Gastroesophageal sphincter (tissue), 4 donors: ENCODE data around the gene TEPSIN. TPM values are rescaled to one million over a fixed set of nuclear protein-coding genes. Genes with fewer than 3 reads are reported as not detected.

Experiments used
- ATAC-seq: fragments of 150-250 bp; one replicate; pipeline ENCODE4 v1.9.1; 2016; ENCODE audit warnings: mild to moderate bottlenecking, moderate library complexity
- H3K27ac ChIP-seq, 4 donors: fragments of 200-600 bp; sonication (generic) in 3 of 4; 1 replicate in 3 of 4; 2 replicates in 1 of 4; pipeline ENCODE4 v1.5.1; 2016 to 2019
- H3K27me3 ChIP-seq: fragments of 200-600 bp; sonication (generic); one replicate; pipeline ENCODE4 v1.5.1; 2019
- H3K36me3 ChIP-seq, 2 donors: fragments of 200-600 bp; sonication (generic); one replicate each; pipeline ENCODE4 v1.5.1; 2019; ENCODE audit warnings: control low read depth in 1 of 2
- H3K4me1 ChIP-seq, 3 donors: fragments of 200-600 bp; sonication (generic); 1 replicate in 2 of 3; 2 replicates in 1 of 3; pipeline ENCODE4 v1.5.1; 2016 to 2019; ENCODE audit warnings: control low read depth in 2 of 3
- H3K4me3 ChIP-seq, 2 donors: fragments of 200-600 bp; sonication (generic); one replicate each; pipeline ENCODE4 v1.5.1; 2019; ENCODE audit warnings: mild to moderate bottlenecking in 1 of 2, moderate library complexity in 1 of 2
- H3K9me3 ChIP-seq, 3 donors: fragments of 200-600 bp; sonication (generic); one replicate each; pipeline ENCODE4 v1.5.1; 2017 to 2019; ENCODE audit warnings: control low read depth in 2 of 3
- EP300 ChIP-seq: sonication (generic); formaldehyde crosslinking; IDR thresholded peaks from one replicate; pipeline ENCODE4 v1.6.1; 2017; ENCODE audit warnings: antibody characterized with exemption, mild to moderate bottlenecking
- POLR2A ChIP-seq, 2 donors: fragments of 450-650 bp; IDR thresholded peaks; one replicate each; pipeline ENCODE4 v1.6.1; 2017; ENCODE audit warnings: antibody characterized with exemption in 2 of 2, mild to moderate bottlenecking in 2 of 2, moderate library complexity in 1 of 2
- POLR2AphosphoS5 ChIP-seq: sonication (generic); formaldehyde crosslinking; IDR thresholded peaks from one replicate; pipeline ENCODE4 v1.6.1; 2017; ENCODE audit warnings: antibody characterized with exemption
- WGBS, 2 donors: methylation state at CpG; one replicate each; pipeline ENCODE4 v1.1.5; 2018; ENCODE audit warnings: low coverage in 1 of 2; 5-methylcytosine and 5-hydroxymethylcytosine counted together
- total RNA-seq, 4 donors: library from RNA; depleted of rRNA; stranded (reverse); fragments of >200 nt; gene quantifications; one replicate each; pipeline ENCODE4 v1.1.0, GENCODE V29; 2016
- TF ChIP-seq, protein P1 (sequence below), 4 experiments: fragments of 200-600 bp in 2 of 4; fragments of 450-650 bp in 2 of 4; sonication (generic) in 1 of 4; IDR thresholded peaks; one replicate each; pipeline ENCODE4 v1.5.1; 2017 to 2019; ENCODE audit warnings: antibody characterized with exemption in 4 of 4, mild to moderate bottlenecking in 2 of 4, moderate library complexity in 2 of 4

The TEPSIN gene
- total RNA-seq, 4 donors from 2014 or later: 8.0 to 43.0 (median 23.5) TPM

DNA sequence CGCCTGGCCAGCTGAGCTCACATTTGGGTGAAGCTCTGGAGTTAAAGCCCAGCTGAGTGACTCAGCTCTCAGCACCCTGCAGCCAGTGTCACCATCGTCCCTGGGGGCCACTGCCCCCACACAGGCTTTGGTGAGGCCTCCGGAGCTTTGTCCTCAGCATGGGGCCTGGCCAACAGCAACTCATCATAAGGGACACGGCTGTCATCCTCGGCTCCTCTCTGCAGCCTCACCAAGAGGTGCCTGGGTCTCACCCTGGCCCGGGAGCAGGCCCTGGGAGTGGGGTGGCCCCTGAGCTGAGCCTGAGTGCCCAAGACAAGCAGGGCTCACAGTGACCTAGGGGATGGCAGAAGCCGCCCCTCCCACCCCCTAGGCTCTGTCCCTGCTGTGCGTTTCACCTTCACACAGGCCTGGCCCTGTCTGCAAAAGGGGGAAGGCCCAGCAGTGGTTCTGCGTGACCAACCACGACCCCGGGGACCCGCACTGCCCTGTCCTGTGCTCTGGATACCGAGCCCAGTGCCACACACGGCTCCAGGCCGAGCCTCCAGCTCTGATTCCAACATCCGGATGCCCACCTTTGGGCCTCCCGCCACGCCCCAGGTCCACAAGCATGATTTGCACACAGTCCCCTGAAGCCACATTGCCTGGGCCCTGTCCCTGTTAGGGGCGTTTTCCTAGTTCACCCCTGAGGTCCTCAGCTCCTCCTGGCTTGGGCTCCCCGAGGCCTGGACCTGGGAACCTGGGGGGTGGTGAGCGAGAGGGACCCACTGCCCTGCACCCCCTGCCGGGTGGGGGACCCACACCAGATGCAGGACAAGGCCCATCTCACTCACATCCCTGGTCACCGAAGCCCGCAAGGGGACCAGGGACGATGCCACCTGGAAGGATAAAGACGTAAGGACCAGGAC is 51.0 kb downstream of the TEPSIN start:
- Histone ChIP-seq H3K9me3 (no peaks in the 10 kb centered on the region), H3K27ac (no peak overlapping the region), H3K4me3 (no peak overlapping the region), H3K27me3 (peaks cover 18% of the 10 kb centered on the region), H3K4me1 (no peaks in the 10 kb centered on the region), H3K36me3 (peaks cover 0 to 36% of the 10 kb centered on the region in 2 donors)
- no peak for ATAC-seq
- WGBS, 2 donors: 87% methylated on average over 5 of the region's 26 CpGs; no CpG with 5 or more reads in 1 of the 2 donors
- TF ChIP-seq EP300 (no peak), POLR2A (IDR thresholded peaks at IDR 0.05) (no peak), POLR2AphosphoS5 (no peak)
- TF ChIP-seq, protein P1, sequence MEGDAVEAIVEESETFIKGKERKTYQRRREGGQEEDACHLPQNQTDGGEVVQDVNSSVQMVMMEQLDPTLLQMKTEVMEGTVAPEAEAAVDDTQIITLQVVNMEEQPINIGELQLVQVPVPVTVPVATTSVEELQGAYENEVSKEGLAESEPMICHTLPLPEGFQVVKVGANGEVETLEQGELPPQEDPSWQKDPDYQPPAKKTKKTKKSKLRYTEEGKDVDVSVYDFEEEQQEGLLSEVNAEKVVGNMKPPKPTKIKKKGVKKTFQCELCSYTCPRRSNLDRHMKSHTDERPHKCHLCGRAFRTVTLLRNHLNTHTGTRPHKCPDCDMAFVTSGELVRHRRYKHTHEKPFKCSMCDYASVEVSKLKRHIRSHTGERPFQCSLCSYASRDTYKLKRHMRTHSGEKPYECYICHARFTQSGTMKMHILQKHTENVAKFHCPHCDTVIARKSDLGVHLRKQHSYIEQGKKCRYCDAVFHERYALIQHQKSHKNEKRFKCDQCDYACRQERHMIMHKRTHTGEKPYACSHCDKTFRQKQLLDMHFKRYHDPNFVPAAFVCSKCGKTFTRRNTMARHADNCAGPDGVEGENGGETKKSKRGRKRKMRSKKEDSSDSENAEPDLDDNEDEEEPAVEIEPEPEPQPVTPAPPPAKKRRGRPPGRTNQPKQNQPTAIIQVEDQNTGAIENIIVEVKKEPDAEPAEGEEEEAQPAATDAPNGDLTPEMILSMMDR (IDR thresholded peaks at IDR 0.05): no peak

DNA sequence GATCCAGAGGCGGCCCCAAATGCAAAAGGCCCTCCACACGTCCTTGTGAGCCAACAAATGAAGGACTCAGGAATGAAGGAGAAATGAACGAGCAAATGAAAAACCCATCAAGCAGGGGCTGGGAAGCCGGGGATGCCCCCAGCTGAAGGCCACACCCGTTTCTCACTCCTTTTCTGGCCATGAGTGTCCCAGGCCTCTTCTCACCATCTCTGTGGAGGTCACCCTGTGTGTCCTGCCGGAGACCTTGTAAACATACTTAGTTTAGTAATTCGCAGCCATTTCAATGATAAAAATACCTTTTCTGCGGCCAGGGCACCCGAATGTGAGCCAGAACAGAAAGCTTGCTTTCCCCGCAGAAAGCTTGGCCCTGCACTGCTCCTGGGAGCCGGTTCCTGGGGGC is 51.7 kb downstream of the TEPSIN start:
- peaks cover 0 to 33% of the 10 kb centered on the region in 2 donors for H3K36me3 ChIP-seq
- WGBS, 2 donors: 60 to 89% methylated on average over 1 to 7 of the region's 11 CpGs
- H3K27ac ChIP-seq: no peak overlapping the region
- no peak for ATAC-seq
- TF ChIP-seq, protein P1 (IDR thresholded peaks at IDR 0.05): no peak
- no peak for TF ChIP-seq EP300
- TF ChIP-seq POLR2A (IDR thresholded peaks at IDR 0.05): no peak
- H3K4me1 ChIP-seq: no peaks in the 10 kb centered on the region
- no peaks in the 10 kb centered on the region for H3K9me3 ChIP-seq
- H3K4me3 ChIP-seq: no peak overlapping the region
- H3K27me3 ChIP-seq: peaks cover 25% of the 10 kb centered on the region

DNA sequence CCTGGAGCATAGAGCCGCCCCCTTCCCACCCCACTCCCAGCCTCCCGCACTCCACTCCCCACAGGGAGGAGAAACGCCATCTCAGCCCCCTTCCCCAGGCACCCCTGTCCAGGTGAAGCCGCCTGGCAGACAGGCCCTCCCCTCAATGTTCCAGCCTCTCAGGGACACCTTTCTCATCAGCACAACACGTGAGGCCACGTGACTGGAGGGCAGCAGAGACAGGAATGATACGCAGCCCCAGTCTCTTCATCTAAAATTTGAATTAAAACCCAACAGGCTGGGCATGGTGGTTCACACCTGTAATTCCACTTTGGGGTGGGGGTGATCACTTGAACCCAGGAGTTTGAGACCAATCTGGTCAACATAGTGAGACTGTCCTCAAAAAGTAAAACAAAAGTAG is 52.7 kb downstream of the TEPSIN start:
- ATAC-seq: no peak
- TF ChIP-seq POLR2AphosphoS5: no peak
- TF ChIP-seq, protein P1 (IDR thresholded peaks at IDR 0.05): no peak
- TF ChIP-seq POLR2A (IDR thresholded peaks at IDR 0.05): no peak
- no peak for TF ChIP-seq EP300
- no peaks in the 10 kb centered on the region for H3K4me1 ChIP-seq
- no CpG with 5 or more reads among the region's 7 CpGs for WGBS, 2 donors
- H3K27ac ChIP-seq: no peak overlapping the region
- peaks cover 34% of the 10 kb centered on the region for H3K27me3 ChIP-seq
- peaks cover 0 to 24% of the 10 kb centered on the region in 2 donors for H3K36me3 ChIP-seq
- no peaks in the 10 kb centered on the region for H3K9me3 ChIP-seq
- no peak overlapping the region for H3K4me3 ChIP-seq

DNA sequence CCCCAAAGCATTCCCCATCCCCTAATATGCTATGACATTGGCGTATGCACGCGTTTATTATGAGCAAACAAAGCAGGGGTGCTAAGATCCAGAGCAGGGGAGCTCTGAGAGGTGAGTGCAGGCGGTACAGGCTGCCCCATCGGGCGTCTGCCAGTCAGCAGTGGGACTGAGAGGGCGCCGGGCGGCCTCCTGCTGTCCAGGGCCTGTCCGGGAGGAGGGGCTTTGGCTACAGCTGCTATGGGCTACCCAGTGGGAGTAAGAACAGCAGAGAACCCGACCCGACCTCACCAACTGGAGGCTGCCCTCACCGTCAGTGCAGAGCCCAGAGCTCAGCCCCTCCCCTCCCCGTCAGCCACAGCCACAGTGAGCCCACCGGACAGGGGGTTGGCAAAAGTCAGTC is 54.3 kb downstream of the TEPSIN start:
- ATAC-seq: no peak
- Histone ChIP-seq H3K9me3 (no peaks in the 10 kb centered on the region), H3K4me3 (no peak overlapping the region), H3K4me1 (no peaks in the 10 kb centered on the region), H3K27me3 (peaks cover 50% of the 10 kb centered on the region), H3K36me3 (peaks cover 0 to 7% of the 10 kb centered on the region in 2 donors), H3K27ac (no peak overlapping the region)
- no CpG with 5 or more reads among the region's 15 CpGs for WGBS, 2 donors
- TF ChIP-seq POLR2A (IDR thresholded peaks at IDR 0.05) (no peak), POLR2AphosphoS5 (no peak), EP300 (no peak)
- TF ChIP-seq, protein P1 (IDR thresholded peaks at IDR 0.05): no peak

DNA sequence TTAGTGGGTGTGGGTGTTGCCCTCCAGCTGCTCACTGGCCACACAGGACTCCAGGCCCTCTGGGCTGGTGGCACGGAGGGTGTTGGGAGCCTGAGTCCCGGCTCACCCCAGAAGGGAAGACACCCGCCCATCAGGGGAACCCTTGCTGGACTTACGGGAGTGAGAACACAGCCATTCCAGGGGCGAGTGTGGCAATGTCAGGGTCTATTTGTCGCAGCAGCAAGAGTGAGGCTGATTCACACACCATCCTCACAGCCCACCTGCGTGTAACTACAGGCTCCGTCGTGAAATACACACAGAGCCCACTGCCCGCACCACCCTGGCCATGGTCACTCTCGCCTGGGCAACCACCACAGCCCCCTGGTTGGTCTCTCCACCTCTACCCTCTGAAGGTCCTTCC is 55.0 kb downstream of the TEPSIN start:
- Histone ChIP-seq H3K4me1 (no peaks in the 10 kb centered on the region), H3K9me3 (no peaks in the 10 kb centered on the region), H3K27me3 (peaks cover 50% of the 10 kb centered on the region), H3K36me3 (peaks cover 0 to 4% of the 10 kb centered on the region in 2 donors), H3K27ac (no peak overlapping the region), H3K4me3 (no peak overlapping the region)
- ATAC-seq: no peak
- TF ChIP-seq EP300: no peak
- no peak for TF ChIP-seq POLR2A (IDR thresholded peaks at IDR 0.05)
- TF ChIP-seq, protein P1 (IDR thresholded peaks at IDR 0.05): no peak
- TF ChIP-seq POLR2AphosphoS5: no peak
- WGBS, 2 donors: 100% methylated on average over 2 of the region's 11 CpGs; no CpG with 5 or more reads in 1 of the 2 donors
